ENCODE results near the gene SIRPB2.

GRCh38 chr20:1468117-1468624, 23.0 kb downstream of the SIRPB2 start:
- TF ChIP-seq ZNF274 (IDR thresholded peaks at IDR 0.05; ENCODE audit: low read depth, low read length) = no peak
- TF ChIP-seq YY1 (IDR thresholded peaks at IDR 0.05; ENCODE audit: insufficient read depth, insufficient read length) = no peak
- no peak for TF ChIP-seq SUZ12 (IDR thresholded peaks at IDR 0.05; ENCODE audit: extremely low read depth, insufficient read depth, insufficient read length)

Data from NT2/D1 (cell line).